Stimulated activated CD4-positive, alpha-beta T cell treated with anti-CD3 and anti-CD28 coated beads, Interleukin-4, amount 100 ng/mL, for 48 hours (primary cell): Measurements from ENCODE around the gene FN3KRP.

Experiments used
- DNase-seq, 2 donors: peaks; one replicate each; pipeline ENCODE4 v3.0.0-alpha.2; 2020; ENCODE audit warnings: low read depth in 2 of 2

Gene FN3KRP

DNA sequence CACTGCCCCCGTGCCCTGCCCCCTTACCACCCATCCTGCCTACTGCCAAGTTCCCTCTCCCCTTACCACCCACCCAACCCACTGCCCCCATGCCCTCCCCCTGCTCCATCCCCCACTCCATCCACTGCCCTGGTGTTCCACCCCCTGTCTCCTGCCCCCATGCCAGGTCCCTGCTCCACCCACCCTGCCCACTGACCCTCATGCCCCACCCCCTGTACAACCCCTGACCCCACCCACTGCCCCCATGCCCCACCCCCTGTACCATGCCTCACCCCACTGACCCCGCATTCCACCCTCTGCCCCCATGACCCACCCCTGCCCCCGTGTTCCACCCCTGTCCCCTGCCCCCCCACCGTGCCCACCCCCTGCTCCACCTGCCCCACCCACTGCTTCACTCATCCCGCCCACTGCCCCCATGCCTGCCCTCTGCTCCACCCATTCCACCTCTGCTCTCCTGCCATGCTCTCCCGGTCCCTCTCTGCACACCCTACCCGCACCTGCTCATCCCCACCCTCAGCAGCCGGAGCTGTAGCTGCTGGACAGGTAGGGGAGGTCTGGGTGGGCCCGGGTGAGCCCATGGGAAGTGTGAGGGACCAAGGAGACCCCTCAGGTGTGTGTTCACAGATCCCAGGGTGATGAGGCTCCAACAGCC, 7.4 kb upstream of the FN3KRP start:
- no peak for DNase-seq

DNA sequence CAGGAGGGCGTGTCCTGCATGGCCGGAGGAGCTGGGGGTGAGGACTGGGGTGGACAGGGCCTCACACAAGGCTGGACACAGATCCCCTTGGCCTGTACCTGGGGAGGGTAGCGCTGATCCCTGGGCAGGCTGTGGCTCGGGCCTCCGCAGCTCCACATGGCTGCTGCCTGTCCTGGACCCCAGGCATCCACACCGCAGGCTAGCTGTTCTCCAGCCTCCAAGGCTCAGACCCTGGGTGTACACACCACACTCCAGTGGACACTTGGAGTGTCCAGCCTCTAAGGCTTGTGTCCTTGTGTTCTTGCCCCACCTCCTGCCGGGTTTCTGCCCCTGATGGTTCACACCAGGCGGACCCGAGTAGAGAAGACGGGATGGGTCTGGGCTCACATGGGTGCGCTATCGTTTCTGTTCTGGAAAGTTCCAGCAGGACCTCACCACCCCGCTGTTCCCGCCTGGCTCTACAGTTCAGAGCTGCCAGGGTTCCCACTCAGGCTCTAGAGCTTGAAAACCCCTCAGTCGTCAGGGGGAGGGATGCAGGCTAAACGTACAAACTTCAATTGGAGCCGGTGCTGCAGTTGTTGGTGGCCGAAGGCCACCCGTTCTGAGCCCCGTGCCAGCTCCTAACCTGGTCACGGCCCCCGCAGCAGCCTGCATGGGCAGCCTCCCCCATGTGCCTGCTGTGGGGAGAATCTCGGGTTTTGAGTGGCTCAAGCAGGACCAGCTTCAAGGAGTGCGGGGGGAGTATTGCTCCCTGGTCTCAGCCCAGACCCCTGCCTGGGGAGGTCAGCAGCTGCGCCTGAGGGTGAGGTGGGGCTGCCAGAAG, 6.6 kb upstream of the FN3KRP start:
- no peak for DNase-seq

DNA sequence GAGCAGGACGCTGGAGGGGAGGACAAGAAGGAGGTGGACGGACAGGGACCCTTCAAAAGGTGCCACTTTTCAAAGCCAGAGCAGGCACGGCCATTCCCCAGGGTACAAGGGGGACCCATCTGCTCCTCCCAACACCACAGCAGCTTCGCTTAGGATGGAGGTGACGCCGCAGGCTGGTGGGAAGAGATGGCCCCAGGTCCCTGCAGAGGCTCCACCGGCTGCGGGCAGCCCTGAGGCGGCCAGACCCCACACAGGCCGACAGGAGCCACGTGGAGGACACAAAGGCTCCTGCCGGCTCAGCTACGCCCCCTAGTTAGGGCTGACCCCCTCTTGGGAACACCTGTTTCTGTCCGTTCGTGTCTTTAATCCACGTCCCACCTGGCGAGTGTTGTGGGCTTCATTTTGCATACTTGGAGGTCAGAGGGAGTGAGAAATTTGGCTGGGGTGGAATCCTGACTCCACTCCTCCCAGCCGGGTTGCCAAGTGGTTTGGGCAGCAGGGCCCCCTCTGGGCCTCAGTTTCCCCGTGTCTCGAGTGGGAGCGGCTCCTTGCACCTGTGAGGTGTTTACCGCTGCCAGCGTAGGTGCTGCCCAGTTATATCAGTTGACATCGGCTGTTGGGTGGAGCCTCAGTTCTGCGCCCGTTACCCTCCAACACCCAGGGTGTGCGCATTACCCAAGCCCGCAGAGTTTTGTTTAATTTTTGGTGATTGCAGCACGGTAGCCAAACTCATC, 5.8 kb upstream of the FN3KRP start:
- no peak for DNase-seq

DNA sequence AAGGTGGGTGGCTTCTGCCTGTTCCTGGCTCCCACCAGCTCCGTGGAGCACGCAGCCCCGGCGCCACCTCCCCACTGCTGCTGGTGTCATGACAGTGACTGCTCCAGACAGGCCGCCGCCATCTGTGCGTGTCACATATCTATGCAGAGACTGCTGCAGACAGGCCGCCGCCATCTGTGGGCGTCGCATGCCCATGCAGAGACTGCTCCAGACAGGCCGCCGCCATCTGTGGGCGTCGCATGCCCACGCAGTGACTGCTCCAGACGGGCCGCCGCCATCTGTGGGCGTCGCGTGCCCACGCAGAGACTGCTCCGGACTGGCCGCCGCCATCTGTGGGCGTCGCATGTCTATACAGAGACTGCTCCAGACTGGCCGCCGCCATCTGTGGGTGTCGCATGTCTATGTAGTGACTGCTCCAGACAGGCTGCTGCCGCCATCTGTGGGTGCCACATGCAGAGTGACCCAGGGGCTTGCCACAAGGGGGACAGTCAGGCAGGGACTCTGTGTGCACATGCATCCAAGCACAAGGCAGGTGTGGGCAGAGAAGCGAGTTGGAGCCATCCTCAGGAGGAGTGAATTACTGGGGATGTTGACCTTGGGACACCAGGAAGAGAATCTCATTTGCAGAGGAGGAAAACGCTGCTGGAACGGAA, 3.3 kb upstream of the FN3KRP start:
- DNase-seq: no peak

DNA sequence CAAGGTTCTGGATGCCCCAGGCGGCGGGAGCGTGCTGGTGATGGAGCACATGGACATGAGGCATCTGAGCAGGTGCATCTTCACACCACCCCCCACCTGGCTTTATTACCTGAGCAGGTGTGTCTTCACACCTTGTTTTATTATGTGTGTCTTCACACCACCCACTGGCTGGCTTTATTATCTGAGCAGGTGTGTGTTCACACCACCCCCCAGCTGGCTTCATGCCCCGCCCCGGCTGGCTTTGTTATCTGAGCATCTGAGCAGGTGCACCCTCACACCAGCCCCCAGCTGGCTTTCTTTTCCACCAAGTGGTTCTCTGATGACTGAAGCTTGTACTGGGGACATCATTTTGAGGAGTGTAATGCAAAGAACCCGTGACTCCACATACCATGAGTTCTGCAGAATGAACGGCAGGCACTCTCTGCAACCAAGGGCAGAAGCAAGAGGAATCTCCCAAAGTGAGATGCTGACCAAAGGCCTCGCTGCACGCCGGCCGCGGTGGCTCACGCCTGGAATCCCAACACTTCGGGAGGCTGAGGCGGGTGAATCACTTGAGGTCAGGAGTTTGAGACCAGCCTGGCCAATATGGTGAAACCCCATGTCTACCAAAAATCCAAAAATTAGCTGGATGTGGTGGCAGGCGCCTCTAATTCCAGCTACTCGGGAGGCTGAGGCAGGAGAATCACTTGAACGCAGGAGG, 2.6 kb downstream of the FN3KRP start:
- no peak for DNase-seq

DNA sequence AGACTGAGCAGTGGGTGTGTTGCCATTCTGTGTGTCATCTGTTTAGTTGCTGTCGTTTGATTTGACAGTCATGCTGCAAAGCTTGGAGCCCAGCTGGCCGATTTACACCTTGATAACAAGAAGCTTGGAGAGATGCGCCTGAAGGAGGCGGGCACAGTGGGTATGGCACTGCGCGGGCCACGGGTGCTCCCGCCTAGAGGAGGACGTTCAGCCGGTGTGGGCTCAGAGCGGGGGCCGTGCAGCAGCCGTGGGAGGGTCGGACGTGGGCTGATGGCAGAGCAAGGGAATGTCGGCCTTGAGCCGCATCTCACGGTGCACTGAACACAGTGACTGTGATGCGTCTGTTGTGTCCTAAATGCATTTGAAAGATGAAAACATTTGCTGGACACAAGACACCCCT, 3.7 kb downstream of the FN3KRP start:
- DNase-seq: no peak

DNA sequence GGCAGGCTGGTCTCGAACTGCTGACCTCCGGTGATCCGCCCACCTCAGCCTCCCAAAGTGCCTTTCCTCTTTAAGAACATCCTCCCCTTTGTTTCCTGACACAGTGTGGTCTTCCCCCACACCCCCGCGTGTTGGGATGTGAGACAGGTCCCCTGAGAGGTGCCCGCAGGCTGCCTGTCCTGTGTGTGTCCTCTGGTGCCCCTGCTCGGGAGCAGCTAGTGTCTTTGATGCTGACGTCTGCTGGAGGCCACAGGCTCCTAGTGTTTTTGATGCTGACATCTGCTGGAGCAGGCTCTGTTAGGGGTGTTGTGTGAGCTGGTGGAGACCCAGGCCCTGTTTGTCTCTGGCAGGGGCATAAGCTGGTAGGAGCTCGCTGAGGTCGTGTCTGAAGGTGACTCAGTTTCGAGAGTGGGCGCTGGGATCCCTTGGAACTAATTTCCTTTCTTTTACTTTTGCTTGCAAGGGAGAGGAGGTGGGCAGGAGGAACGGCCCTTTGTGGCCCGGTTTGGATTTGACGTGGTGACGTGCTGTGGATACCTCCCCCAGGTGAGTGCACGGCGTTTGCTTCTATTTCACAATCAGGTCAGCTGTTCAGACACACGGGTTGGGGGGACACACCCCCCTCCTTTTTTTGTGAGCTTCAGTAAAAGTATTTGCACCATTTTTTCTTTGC, 6.0 kb downstream of the FN3KRP start:
- no peak for DNase-seq

DNA sequence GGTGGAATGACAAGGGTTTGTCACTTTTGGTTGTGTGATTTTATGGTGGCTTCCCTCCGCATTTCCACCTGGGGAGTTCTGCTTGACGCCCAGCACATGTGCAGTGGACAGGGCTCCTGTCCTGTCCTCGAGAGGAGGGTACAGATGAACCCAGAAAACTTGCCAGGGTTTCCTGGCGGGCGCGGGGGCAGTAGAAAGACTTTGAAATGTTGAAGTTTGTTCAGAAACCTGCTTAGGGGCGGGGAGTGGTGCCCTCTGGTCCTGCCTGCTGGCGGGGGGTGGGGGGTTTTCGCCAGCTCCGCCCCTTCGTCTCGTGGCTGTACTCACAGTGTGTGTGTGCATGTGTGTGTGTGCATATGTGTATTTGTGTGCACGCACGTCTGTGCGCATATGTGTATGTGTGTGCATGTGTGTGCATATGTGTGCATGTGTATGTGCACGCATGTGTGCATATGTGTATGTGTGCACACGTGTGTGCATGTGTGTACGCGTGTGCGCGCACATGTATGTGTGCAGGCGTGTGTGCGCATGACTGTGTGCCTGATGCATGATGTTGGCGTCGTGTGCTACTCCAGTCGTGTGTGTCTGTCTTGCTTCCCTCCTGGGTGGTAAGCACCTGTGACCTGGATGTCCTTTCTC, 6.8 kb downstream of the FN3KRP start:
- DNase-seq: no peak

DNA sequence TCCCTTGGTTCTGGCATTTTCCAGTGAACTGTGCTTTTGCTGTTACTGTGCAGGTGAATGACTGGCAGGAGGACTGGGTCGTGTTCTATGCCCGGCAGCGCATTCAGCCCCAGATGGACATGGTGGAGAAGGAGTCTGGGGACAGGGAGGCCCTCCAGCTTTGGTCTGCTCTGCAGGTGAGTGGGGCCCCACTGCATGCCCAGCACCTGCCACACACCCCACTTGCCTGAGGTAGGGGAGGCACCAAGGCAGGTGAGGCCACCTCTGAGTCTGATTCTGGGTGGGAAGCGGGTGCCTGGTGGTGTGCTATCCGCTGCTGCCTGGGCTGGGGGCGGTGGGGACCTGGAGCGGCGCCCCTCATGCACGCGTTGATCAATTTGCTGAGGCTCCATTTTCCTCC, 9.9 kb downstream of the FN3KRP start:
- DNase-seq: no peak

DNA sequence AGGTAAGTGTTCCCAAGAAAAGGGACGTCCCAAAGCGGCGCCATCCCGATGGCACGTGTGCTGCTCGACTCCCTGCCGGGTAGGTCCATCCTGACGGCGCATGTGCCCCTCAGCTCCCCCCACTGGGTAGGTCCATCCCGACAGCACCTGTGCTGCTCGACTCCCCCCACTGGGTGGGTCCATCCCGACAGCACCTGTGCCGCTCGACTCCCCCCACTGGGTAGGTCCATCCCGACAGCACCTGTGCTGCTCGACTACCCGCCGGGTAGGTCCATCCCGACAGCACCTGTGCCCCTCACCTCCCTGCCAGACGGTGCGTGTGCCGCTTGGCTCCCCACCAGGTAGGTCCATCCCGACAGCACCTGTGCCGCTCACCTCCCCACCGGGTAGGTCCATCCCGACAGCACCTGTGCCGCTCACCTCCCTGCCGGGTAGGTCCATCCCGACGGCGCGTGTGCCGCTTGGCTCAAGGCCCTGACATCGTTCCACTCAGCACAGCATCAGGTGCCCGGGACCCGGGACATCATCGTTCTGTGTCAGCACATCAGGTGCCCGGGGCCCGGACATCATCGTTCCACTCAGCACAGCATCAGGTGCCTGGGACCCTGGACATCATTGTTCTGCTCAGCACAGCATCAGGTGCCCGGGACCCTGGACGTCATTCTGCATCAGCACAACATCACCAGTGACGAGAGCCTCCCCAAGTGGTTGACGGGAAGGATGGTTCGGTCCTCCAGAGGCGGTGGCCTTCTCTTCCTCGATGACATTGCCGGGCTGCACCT, 13.2 kb downstream of the FN3KRP start:
- no peak for DNase-seq

DNA sequence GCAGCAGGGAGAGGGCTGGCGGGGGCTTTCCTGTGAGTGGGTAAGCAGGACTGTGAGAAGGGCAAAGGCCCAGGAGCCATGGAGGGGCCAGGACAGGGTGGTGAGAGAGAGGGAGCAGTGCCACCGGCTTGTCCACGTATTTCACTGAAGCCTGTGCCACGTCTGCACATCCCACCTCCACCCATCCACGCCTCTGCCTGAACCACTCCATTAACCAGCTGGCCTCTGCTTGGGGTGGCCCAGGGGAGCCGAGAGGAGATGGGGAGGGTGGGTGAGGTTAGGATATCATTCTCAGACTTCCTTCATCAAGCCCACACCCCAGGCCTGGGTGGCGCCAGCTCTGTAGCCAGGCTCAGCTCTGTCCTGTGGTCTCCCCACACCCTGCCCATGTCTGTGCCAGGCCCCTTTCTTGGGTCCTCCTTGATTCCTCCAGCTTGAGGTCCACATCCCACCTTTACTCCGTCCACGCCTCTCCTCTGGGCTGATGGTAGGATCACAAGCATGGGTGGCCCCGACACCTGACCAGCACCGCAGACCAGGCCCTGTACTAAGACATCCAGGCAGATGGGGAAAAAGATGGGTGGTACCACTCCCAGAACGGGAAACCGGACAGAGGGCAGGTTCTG, 15.7 kb downstream of the FN3KRP start:
- no peak for DNase-seq

DNA sequence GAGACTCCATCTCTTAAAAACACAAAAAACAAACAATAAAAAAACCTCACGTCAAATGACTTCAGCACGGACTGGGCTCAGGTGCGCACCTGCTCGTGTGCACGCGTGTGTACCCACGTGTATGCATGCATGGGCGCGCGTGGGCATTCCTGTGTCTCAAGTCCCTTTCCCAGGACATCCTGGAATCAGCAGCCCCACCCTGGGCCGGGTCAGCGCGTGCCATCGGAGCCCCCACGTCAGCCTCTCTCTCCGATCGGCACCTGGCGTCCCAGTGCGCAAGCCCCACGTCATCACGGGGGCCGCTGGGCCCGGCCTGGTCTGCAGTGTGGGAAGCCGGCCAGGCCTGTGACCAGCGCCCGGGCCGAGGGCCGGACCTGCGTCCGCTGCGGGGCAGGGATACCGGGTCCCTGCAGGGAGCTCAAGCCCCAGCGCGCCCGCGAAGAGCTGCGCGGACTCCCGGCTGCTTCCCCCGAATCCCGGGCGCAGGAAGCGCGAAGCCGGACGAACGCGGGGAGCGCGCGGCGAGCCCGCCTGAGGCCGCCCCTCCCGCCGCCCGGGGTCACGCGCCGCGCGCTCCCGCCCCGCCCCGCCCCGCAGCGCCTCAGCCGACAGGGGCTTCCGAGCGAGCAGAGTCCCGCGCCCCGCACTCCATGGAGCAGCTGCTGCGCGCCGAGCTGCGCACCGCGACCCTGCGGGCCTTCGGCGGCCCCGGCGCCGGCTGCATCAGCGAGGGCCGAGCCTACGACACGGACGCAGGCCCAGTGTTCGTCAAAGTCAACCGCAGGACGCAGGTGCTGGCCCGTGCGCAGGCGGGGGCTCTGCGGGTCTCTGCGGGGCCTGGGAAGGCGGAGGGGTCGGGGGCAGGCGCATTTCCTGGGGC, 18.7 kb downstream of the FN3KRP start, which contains the start of gene FN3K:
TSS of gene FN3K (plus strand) at position 629 of the 880 bp plus-strand sequence. CDS start at position 651, 22 bp downstream.
- no peak for DNase-seq

DNA sequence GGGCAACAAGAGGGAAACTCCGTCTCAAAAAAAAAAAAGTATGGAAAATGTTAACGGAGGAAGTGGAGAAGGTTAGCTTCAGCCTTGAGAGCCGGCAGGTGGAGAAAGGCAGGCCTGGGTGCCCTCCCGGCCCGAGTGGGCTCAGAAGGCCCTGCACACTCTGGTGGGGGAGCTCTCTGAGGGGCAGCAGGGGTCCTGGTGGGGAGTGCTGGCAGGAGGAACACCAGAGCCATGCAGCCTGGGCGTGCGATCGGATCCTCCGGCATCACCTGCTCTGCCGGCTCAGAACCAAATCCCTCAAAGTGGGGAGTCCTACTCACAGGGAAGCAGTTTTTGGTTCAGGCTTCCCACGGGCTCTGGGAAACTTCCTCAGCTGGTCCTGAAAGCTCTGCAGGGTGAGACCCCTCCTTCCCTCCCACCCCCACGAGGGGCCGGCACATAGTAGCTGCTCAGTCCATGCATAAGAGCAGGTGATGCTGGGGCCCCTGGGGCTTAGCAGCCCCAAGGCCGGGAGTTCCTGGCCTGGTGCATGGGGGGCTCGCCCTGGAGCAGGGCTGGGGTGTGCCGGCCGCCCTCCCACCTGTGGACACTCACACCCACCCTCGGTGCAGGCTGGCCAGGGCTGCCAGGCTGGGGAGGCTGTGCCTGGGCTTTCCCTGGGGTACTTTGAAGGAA, 20.1 kb downstream of the FN3KRP start:
- DNase-seq: no peak

DNA sequence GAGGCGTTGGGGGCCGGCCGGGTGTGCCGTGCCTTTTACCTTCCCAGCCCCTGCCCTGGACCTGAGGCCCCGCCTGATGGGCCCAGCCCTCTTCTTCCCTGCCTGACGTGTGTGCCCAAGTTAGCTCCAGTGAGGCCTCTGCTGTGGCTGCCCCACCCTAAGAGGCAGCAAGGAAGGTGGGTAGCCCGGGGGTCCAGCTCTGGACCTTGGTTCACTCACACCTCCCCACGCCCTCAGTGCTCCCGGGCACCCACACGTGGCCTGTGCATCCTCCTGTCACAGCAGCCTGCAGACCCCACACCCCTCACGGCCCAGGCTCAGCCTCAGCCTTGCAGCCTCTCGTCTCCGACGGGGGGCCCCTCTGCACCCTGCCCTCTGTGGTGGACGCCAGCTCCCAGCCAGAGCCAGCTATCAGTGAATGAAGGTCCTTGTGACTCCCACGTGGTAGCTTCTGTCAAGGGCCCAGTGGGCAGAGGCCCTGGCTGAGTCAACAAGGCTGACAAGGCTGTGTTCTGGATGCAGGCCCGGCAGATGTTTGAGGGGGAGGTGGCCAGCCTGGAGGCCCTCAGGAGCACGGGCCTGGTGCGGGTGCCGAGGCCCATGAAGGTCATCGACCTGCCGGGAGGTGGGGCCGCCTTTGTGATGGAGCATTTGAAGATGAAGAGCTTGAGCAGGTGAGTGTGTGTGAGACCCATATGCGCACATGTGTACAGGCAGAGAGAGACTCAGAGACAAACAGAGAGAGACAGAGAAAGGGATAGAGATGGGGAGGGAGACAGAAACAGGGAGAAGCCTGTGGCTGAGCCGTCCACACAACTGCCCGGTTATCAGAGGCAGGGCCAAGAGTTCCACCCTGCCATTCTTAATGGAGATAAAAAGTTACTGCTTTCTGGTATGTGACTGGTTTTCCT, 21.7 kb downstream of the FN3KRP start:
- no peak for DNase-seq

DNA sequence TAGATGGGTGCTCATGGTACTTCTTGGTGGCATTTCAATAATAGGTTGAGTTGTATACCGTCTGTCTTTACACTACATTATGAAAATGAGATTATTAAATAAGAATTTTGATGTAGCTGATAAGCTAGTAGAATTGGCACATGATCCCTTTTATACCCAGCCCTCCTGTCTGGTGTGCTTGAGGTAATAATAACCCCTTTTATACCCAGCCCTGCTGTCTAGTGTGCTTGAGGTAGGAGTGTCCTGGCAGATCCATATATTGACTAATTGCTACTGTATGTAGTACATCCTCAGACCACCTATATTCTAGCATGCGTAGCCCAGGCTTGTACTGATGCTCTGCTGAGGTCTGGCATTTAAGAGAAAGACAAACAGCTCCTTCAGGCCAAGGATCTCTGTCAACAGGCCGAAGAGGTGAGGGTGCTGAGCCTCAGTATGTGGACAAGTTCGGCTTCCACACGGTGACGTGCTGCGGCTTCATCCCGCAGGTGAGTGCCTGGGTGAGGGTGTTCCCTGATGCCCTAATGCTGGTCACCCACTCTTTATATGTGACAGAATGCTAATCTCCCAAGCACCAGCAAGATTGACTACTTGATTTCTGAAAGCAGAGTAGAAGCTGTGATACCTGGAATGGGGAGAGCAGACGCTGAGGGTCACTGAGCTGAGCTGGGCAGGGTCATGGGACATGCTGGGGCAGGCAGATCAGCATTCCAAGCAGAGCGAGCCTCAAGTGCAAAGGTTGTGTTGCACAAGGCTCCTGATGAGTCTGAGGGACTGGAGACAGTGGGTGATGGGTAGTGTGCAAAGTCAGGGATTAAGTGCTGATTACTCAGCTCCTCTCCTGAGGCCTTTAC, 24.6 kb downstream of the FN3KRP start:
- DNase-seq: no peak
